ENCODE results near the gene LIPT2.

LIPT2 gene

DNA sequence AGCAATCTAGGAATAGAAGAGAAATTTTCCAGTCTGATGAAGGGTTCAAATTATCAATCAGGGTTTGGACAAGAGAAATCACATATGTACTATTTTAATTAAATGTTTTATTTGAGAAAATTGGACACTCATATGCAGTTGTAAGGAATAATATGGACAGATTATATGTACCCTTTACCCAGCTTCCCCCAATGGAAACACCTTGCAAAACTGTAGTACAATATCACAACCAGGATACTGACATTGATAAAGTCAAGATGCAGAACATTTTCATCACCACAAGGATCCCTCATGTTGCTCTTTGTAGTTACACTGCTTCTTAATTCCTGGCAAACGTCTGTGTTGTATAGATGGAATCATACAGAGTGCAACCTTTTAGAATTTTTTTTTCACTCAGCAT, 1.4 kb upstream of the LIPT2 start:
- no peak for DNase-seq

DNA sequence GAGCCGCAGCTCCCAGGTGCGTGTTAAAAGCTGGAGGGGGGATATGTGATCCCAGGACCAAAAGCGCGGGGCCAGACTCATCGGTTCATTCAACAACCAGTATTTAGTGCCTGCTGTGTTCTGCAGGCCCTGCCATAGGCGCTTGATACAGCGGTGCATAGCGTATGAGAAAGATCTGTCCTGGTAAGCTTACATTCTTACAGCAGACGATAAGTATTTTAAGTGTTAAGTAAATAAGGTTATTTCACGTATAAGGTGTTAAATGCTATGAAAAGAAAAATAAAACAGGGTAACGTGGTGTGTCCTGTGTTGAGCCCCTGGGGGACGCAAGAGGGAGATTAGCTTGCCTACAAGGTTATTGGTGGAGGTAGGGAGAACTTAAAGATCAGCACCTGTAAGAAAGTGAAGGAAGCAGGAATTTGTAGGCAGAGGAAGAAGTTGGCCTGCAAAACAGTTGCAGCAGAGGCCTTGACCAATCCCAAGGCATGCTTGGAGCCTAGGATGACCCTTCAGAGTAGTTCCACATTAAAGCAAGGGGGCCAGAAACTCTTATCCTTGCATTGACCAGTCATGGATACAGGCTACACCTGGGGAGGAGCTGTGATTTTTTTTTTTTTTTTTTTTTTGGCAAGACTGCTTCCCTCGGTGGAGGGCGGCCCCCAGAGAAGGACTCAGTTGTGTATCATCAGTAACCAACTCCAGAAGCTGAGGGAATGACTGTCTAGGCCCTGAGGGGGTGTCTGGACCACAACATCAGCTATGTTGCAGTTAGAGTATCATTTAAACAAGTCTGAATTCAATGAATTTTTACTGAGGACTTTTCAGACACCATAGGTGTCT, 487 bp upstream of the LIPT2 start:
- DNase-seq: peak; percentile 83

DNA sequence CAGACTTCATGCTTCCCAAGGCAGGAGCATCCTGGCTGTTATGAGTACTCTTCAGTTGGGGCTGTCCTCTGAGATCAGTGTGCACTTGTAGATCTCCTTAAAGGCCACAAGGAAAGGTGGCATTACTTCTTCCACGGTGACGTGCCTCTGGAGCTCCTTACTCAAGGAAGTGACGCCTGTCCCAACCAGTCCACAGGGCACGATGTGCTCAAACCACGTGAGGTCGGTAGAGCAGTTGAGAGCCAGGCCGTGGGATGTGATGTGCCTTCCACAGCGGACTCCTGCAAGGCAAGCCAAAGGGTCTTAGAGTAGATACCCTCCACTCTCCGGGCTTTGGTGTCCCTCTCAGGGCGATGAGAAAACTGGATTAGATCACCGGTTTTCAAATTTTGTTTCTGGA, 1.4 kb downstream of the LIPT2 start:
- DNase-seq: no peak

DNA sequence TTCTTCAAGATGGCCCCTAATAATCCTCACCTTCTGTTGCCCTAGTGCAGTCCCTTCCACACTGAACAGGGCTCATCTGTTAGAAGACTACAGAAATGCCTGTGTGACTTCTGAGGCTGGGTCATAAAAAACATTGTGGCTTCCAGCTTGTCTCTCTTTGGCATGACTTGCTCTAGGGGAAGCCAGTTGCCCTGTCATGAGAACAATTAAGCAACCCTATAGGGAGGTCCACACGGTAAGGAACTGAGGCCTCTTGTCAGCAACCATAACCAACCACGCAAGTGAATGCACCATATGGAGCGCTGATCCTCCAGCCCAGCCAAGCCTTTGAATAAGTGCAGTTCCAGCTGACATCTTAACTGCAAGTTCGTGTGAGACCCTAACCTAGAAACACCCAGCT, 2.6 kb downstream of the LIPT2 start:
- DNase-seq: no peak

DNA sequence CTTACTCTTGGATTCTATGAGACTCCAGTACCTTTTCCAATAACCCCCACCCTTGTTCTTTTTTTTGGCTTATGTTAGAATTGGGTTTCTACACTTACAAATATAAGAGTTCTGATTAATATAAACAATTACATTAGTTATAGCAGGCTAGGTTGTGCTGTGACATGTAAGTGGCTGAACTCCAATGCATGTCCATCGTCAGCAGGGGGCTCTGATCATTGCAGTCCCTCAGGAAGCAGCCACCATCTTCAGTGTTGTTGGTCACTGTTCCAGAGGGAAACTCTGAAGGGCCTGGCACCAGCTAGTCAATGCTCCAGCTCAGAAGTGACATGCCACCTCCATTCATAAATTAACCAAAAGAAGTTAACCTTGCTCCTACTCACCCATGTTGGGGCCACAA, 5.6 kb downstream of the LIPT2 start:
- DNase-seq: no peak

GRCh38 chr11:74485868-74486267, 7.7 kb downstream of the LIPT2 start:
- DNase-seq: no peak

DNA sequence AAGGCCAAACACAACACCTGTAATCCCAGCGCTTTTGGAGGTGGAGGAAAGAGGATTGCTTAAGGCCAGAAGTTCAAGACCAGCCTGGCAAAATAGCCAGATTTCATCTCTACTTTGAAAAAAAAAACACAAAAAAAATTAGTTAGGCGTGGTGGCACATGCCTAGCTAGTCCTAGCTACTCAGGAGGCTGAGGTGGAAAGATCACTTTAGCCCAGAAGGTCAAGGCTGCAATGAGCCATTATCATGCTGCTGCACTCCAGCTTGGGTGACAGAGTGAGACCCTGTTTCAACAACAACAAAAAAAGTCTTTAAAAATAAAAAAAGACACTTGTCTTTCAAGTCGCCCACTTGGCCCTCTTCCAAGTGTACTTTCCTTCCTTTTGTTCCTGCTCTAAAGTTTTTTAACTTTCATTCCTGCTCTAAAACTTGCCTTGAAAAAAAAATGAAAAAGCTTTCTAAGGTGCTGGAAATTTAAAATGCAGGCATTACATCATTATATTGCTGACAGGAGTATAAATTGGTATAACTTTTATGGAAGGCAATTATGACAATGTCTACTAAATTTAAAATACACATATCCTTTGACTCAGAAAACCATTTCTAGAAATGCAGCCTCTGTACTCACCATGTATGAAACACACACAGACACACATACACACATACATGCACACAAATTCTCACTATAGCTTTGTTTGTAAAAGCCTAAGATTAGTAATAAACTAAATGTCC, 12.7 kb downstream of the LIPT2 start:
- no peak for DNase-seq

GRCh38 chr11:74479732-74480123, 13.8 kb downstream of the LIPT2 start:
- DNase-seq: no peak

- no peak for DNase-seq
Measured at GRCh38 chr11:74478877-74479731, 14.4 kb downstream of the LIPT2 start.

GRCh38 chr11:74476536-74476935, 17.0 kb downstream of the LIPT2 start:
- DNase-seq: no peak

- no peak for DNase-seq
Measured at GRCh38 chr11:74474316-74474715, 19.2 kb downstream of the LIPT2 start.

- no peak for DNase-seq
Measured at GRCh38 chr11:74473382-74474173, 19.9 kb downstream of the LIPT2 start.

GRCh38 chr11:74471668-74472429, 21.7 kb downstream of the LIPT2 start:
- DNase-seq: no peak

GRCh38 chr11:74471037-74471436, 22.5 kb downstream of the LIPT2 start:
- DNase-seq: no peak

GRCh38 chr11:74470526-74470925, 23.0 kb downstream of the LIPT2 start:
- peak; percentile 87 for DNase-seq

DNA sequence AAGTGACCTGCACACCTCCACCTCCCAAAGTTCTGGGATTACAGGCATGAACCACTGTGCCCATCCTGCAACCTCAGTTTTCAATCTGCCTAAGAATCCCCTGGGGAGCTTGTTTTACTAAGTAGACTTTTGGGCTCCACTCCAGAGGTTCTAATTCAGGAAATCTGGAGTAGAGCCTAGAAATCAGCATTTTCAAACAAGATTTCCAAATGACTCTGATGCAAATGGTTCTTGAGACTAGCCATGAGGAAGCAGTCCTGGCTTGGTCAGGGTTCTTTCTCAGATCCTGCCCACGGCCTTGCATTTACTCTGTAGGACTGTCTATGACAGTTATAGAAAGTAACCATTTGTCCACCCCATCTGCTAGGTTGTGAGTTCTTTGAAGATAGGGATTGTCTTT, 24.6 kb downstream of the LIPT2 start:
- DNase-seq: no peak

DNA sequence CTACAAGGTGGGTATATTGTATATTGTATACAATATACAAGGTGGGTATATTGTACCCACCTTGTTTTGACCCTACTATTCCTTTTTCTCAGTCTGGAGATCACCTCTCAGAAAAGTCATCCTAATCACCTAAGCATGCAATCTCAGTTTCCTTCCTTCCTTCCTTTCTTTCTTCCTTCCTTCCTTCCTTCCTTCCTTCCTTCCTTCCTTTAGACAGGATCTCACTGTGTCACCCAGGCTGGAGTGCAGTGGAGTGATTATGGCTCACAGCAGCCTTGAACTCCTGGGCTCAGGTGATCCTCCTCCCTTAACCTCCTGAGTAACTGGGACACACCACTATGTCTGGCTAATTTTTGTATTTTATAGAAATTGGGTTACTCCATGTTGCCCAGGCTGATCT, 25.0 kb downstream of the LIPT2 start:
- no peak for DNase-seq

DNA sequence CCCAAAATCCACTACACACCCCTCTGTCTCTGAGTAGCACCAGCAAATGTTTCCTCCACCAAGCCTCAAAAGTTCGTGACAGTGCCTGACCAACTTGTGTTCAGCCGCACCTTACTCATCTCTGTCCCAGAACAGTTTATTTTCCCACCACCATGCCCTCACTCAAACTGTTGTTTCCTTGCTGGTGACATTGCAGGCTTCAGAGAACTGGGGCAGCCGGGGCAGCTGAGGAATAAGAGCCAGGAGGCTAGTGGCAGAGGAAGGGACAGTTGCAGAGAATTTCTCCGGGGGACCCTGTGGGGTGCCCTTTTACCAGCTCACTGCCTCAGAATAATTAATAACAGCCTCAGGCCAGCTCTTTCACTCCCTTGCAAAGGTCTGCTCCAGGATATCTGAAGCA, 25.5 kb downstream of the LIPT2 start:
- no peak for DNase-seq

DNA sequence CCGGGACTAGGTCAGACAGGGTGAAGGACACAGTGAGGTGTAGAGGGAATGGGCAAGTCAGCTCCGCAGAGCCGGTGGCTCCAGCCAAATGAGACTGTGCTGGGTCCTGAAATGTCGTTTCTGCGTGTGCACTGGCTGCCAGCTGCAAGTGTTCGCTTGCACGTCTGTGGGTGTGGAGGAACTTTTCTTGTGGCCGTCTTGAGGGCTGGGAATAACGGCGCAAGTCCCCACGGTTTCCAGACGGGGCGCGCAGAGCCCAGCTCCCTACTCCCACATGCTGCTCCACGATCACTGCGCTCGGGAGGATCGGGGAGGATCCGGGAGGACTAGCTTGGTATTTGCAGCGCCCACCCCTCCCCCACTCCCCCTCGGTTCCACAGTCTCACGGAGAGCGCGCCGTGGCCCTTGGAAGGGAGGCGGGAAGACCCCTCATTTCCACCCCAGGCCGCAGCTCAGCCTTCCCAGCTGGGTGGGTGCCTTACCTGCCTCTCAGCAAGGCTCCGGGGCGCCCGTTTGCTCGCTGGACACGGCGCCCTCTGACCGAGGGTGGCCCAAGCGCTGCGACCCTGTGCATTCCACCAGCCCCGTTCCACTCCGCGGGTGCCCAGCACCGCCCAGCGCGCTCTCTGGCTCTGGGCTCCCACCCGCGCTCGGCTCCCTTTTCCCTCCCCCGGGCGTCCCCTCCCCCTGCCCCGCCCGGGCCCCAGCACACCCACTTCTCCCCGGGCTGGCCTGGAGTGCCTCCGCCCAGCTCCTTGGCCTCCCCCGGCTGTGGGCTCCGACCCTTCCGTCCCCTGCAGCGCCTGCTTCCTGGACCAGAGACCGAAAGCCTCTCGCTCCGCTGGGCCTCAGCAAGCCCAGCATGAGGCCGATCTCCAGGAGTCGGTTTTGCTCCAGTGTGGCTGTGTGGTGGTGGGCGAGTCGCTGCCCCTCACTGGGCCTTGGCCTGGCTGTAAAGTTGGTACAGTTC, 26.3 kb downstream of the LIPT2 start, which contains the start of gene KCNE3:
KCNE3 (minus strand) TSS at position 634 of the 970 bp plus-strand sequence. CDS start 9,986 bp downstream, outside the sequence.
- DNase-seq: no peak

DNA sequence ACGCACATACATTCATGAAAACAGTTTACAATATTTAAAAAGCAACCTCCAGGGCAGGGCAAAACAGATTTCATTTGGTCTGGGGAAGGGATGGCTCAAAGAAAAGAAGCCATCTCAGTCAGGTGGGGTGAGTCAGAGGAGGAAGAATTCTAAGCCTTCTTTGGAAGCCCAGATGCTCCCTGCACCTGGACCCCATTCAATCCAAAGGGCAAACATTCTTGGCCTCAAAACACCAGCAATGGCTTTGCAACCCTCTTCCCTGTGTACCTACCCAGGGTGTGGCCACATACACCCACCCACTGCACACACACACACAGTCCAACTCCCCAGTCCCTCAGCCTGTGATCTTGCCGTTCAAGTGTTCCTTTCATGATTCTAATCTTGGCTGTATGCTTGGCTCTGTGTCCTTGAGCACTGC, 28.2 kb downstream of the LIPT2 start:
- DNase-seq: no peak
